GM12874 (cell line): ENCODE measurements around the gene UMPS.

ENCODE experiments used
- TF ChIP-seq, protein P1 (sequence below): IDR thresholded peaks from 2 replicates; pipeline ENCODE4 v1.5.1; 2011; ENCODE audit warnings: low read depth, mild to moderate bottlenecking, control low read depth, low read length, moderate library complexity; ENCODE audit not compliant: insufficient read depth

The UMPS gene

DNA sequence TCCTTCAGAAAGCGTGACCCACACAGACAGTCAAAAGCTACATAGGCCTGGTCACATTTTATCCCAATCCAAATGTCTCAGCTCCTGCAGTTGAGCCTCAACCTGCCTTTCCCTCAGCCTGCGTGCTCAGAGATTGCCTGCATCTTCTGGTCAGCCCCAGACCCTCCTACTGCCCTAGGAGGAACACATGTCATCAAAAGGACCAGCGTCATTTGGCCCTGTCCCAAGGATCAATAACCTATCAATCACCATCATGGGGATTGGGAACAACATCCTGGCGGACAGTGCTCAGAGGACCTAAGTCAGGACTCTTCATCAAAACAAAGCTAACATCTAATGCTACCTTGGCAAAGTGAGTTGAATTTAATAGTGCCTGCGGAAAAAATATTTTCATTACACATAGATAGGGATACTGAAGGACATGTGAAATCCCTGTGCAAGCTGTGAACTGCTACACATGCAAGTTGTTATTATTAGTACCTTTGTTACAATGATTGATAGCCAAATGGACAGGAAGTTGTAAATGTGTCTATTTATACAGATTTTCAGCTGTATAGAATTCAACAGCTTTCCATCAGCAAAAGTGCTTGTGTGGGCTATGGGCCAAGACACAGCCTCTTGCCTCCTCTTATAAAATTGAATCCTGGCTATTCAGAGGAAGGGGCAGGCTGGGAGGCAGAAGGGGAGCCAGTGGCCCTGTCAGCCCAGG is 47.7 kb downstream of the UMPS start:
- TF ChIP-seq, protein P1, sequence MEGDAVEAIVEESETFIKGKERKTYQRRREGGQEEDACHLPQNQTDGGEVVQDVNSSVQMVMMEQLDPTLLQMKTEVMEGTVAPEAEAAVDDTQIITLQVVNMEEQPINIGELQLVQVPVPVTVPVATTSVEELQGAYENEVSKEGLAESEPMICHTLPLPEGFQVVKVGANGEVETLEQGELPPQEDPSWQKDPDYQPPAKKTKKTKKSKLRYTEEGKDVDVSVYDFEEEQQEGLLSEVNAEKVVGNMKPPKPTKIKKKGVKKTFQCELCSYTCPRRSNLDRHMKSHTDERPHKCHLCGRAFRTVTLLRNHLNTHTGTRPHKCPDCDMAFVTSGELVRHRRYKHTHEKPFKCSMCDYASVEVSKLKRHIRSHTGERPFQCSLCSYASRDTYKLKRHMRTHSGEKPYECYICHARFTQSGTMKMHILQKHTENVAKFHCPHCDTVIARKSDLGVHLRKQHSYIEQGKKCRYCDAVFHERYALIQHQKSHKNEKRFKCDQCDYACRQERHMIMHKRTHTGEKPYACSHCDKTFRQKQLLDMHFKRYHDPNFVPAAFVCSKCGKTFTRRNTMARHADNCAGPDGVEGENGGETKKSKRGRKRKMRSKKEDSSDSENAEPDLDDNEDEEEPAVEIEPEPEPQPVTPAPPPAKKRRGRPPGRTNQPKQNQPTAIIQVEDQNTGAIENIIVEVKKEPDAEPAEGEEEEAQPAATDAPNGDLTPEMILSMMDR, result no peak

DNA sequence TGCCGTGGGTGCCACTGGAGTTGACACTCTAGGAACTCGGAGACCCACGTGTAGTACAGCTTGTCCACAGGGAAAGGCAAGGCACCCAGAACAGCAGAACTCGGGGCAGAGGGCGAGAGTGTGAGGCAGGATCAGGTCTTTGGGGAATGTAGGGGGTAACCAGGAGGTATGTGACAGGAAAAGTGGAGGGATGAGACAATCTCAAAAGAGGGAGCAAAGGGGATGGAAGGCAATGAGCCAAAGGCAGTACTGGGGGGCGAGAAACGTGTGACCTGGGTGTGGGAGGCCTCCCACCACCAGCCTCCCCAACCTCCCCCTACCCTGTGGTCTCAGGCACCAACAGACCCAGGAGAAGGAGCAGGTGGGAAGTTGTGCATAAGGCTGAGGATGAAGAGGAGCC is 48.9 kb downstream of the UMPS start:
- TF ChIP-seq, protein P1, result no peak

- TF ChIP-seq, protein P1, result no peak
These were observed 49.5 kb downstream of the UMPS start for GRCh38 chr3:124779751-124780191.

GRCh38 chr3:124780356-124780755 is 50.1 kb downstream of the UMPS start:
- TF ChIP-seq, protein P1, result no peak

DNA sequence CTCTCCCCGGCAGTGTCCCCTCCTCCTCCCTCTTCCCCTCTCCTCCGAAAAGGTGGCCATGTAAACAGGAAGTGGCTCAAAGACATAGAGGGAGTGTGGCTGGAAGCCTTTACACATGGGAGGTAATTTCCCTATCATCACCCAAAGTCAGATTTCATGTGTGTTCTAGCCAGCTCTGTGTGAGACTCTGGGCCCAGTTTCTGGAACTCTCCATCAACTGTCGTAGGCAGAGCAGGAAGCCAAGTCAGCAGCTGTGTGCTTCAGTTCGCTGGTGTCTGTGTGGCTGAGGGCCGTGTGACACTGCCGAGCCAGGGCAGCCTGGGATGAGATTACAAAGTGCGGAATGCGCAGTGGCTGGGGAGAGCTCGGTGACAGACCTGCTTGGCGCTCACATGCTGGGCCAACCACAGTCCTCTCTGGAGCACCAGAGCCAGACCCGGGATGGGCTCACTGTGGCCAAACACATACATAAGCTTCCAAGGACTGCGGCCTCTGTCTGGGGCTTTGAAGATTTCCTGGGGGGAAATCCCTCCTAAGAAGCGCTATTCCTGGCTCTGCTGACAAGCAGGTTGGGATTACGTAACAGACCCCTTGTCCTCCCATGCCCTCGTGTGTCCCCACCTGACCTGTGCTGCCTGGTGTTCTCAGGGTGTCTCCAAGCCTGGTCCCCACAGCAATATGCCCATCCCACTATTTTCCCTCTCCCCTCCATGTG is 50.7 kb downstream of the UMPS start:
- TF ChIP-seq, protein P1, result no peak

DNA sequence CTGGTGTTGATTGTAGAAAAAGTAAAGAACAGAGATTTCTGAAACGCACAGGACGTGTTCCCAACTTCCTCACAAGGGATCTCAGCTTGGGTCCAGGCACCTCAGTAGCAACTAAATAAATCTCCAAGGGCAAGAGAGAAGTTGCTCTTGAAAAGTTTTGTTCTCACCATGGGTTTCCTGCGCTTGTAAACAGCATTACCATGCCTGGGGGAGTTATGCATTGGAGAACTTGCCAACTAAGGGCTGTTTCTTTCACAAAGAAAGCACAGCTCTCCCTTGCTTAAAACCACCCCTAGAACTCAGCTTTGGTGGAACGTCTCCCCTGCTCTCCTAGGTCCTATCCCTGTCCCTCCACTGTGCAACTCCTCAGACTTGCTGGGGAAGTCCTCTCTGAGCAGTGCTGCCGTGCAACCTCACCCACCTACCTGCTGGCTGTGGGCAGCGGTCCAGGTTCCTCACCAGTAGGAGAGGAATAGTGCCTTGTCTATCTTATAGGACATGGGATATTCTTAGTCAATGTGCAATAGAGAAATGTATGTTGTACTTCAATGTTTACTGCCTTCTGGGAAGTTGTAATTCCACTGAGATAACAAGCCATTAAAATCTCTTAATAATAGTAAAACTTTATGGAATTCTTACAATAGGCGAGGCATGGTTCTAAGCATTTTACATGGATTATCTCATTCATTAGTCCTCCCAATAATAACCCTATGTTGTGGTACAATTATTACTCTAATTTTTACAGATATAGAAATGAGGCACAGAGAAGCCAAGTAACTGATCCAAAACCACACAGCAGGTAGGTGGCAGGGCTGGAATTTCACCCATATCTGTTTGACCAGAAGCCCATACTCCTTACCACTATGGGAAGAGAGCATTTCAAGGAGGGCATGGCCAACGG is 51.5 kb downstream of the UMPS start:
- TF ChIP-seq, protein P1, result no peak

DNA sequence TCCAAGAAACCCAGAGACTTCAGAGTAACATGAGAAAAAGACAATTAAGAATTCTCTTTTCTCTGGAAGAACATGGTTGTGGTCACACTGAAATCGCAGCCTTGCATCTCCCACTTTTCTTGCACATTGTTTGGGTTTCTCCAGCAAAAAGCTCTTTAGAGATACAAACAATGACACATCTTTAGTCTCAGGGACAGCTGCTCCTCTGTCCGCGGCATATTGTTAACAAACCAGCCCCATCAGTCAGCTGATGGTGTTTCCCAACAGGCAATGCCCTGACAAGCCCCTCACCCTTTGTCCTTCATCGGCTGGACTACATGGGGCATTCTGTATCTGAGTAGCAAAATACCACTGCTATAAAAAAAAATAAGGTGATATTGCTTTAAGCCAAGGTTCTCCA is 53.4 kb downstream of the UMPS start:
- TF ChIP-seq, protein P1, result no peak
